ENCODE measurements around the gene MED13L. TPM values are rescaled to one million over a fixed set of nuclear protein-coding genes. Genes with fewer than 3 reads are reported as not detected.
A peak's percentile ranks its signal among the peaks of the same experiment; 100 is the strongest.

The MED13L gene
- total and polyA plus RNA-seq, 8 donors: 10.3 to 93.8 (median 53.0) TPM

DNA sequence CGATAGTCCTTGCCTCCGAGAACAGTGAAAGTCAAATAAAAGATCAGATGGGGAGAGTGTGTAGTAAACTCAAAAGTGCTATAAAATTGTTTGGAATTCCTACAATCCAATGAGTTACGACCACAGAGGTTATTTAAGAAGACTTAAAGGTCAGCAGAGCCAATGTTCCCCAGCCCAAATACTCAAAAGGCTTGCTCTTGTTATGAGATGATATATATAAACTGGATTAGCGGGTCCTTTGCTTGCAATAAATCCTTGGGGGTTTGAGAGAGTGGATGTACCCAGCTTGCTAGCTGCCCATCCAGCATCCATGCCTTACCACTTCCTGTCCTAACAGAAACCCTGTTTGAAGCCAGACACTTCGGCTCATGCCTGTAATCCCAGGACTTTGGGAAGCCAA lies 29.0 kb upstream of the MED13L start:
- 93% methylated on average over 5 of the region's 5 CpGs for WGBS, 2 donors
- FAIRE-seq: no peak
- no peaks in the 10 kb centered on the region for H3K9me3 ChIP-seq

DNA sequence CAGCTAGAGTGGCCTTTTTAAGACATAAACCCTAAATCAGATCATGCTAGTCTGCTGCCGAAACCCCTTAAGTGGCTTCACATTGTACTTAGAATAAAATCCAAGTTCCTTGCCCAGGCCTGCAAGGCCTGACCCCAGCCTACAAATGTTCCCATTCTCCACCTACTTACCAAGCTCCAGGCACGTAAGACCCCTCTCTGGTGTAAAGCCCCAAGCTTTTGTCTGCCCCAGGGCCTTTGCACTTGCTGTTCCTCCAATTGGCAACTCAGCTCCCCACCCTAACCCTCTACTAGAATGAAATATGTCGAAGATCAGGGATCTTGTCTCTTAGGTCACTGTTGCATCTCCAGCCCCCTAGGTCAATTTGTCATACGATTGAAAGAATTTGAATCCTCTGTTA lies 27.1 kb upstream of the MED13L start:
- Histone ChIP-seq H3K4me1 (peaks cover 0 to 3% (median 0%) of the 10 kb centered on the region in 3 donors), H3K27ac (no peak overlapping the region), H3K4me3 (no peak overlapping the region), H3K9me3 (no peaks in the 10 kb centered on the region), H3K36me3 (no peaks in the 10 kb centered on the region), H3K27me3 (no peaks in the 10 kb centered on the region)
- ATAC-seq (no peak), DNase-seq (no peak), FAIRE-seq (no peak)
- intact Hi-C loops (cut with DNase I): no loop called here
- 97 to 98% methylated on average over 4 of the region's 4 CpGs for WGBS, 2 donors
- TF ChIP-seq, protein P1, sequence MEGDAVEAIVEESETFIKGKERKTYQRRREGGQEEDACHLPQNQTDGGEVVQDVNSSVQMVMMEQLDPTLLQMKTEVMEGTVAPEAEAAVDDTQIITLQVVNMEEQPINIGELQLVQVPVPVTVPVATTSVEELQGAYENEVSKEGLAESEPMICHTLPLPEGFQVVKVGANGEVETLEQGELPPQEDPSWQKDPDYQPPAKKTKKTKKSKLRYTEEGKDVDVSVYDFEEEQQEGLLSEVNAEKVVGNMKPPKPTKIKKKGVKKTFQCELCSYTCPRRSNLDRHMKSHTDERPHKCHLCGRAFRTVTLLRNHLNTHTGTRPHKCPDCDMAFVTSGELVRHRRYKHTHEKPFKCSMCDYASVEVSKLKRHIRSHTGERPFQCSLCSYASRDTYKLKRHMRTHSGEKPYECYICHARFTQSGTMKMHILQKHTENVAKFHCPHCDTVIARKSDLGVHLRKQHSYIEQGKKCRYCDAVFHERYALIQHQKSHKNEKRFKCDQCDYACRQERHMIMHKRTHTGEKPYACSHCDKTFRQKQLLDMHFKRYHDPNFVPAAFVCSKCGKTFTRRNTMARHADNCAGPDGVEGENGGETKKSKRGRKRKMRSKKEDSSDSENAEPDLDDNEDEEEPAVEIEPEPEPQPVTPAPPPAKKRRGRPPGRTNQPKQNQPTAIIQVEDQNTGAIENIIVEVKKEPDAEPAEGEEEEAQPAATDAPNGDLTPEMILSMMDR (IDR thresholded peaks at IDR 0.05): no peak

More for the DNA sequence above, 29.0 kb upstream of the MED13L start:
- Histone ChIP-seq H3K27me3 (no peaks in the 10 kb centered on the region), H3K4me1 (no peaks in the 10 kb centered on the region), H3K36me3 (no peaks in the 10 kb centered on the region), H3K4me3 (no peak overlapping the region), H3K27ac (no peak overlapping the region)
- TF ChIP-seq, protein P1 (IDR thresholded peaks at IDR 0.05): no peak
- ATAC-seq: no peak
- intact Hi-C loops (cut with DNase I): no loop called here
- no peak for DNase-seq

DNA sequence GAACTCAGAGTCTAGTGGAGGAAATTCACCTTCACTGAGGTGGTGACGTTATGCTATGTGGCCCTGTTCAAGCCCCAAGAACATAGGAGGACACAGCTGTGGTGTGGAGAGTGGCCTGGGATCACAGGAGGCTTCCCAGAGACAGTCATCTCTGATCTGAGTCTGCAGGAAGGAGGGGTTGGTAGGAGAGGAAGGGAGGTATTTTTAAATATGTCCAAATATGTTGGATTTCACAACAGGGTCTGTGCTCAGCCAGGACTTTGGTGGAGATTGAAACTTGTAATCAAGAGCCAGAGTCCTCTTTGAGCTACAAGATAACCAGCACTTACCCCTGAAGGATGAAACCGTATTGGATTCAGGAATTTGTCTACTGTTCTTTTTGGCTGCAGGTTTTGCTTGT lies 26.4 kb upstream of the MED13L start:
- FAIRE-seq (no peak), ATAC-seq (peak in 2 of 4 donors; percentile 15 to 44), DNase-seq (no peak)
- Histone ChIP-seq H3K27me3 (no peaks in the 10 kb centered on the region), H3K36me3 (no peaks in the 10 kb centered on the region), H3K27ac (no peak overlapping the region), H3K4me3 (no peak overlapping the region), H3K9me3 (no peaks in the 10 kb centered on the region), H3K4me1 (peaks cover 0 to 10% (median 0%) of the 10 kb centered on the region in 3 donors)
- intact Hi-C loops (cut with DNase I): no loop called here
- TF ChIP-seq, protein P1 (IDR thresholded peaks at IDR 0.05): no peak
- WGBS, 2 donors: 68 to 72% methylated on average over 2 of the region's 2 CpGs

DNA sequence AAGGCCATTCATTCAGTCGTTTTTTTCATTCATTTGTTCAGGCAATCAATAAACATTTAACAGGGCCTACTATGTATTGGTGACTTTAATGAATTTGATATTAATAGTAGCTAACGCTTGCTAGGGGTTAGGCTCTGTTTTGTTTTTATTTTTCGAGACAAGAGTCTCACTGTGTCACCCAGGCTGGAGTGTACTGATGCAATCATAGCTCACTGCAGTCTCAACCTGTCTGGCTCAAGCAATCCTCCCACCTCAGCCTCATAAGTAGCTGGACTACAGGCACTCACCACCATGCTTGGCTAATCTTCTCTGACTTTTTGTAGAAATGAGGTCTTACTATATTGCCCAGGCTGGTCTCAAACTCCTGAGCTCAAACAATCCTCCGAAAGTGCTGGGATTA lies 25.6 kb upstream of the MED13L start:
- Histone ChIP-seq H3K36me3 (no peaks in the 10 kb centered on the region), H3K27ac (no peak overlapping the region), H3K4me1 (peaks cover 0 to 10% (median 0%) of the 10 kb centered on the region in 3 donors), H3K27me3 (no peaks in the 10 kb centered on the region), H3K4me3 (no peak overlapping the region), H3K9me3 (no peaks in the 10 kb centered on the region)
- intact Hi-C loops (cut with DNase I): no loop called here
- TF ChIP-seq, protein P1 (IDR thresholded peaks at IDR 0.05): no peak
- ATAC-seq: no peak
- DNase-seq: no peak
- 70 to 78% methylated on average over 4 of the region's 4 CpGs for WGBS, 2 donors
- no peak for FAIRE-seq

DNA sequence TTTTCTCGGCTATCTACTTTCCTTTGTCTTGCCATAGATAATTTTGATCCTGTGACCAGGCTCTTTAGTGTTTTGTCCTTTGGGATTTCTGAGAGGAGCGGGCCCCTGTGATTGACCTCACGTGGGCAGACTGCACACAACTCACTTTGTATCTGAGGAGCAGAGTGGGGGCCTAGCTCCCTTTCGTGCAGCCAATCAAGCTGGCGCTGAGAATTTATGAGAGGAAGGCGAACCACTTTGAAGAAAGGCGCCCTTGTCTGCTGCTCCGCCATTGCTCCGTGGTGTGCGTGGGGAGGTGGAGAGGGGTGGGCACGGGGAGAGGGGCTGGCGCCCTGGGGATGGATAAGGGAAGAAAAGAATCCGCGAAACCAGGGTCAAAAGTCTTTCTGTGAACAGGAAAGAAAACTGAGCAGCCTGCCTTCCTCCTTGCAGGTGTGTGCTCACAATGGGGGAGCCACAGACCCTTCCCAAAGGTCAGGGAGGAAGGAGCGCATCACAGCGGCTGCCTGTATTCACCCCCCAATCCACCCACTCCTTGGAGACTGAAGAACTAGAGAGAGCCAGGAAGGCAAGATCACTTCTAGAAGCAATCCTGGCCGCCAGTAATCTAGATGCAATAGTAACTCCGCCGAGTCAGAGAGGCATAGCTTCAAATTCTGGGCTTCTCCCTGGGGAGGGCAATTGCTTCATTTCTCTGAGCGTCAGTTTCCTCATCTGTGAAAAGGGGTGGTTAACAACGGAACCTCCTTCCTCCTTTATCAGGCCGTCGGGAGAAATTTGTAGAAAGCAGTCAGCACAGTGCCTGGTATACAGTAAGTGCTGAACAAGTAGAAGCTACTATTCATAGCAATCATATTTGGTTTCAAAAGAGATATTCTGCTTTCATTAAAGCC lies 24.9 kb upstream of the MED13L start:
- Histone ChIP-seq H3K27me3 (no peaks in the 10 kb centered on the region), H3K27ac (no peak overlapping the region), H3K9me3 (no peaks in the 10 kb centered on the region), H3K36me3 (no peaks in the 10 kb centered on the region), H3K4me3 (no peak overlapping the region), H3K4me1 (peaks cover 0 to 10% (median 0%) of the 10 kb centered on the region in 3 donors)
- 82 to 85% methylated on average over 23 of the region's 23 CpGs for WGBS, 2 donors
- ATAC-seq (peak in 1 of 4 donors; percentile 33), DNase-seq (no peak), FAIRE-seq (no peak)
- TF ChIP-seq, protein P1 (IDR thresholded peaks at IDR 0.05): no peak
- intact Hi-C loops (cut with DNase I): no loop called here

All from pancreas (tissue), 10 donors.